SK-N-SH (cell line): ENCODE data around the gene GPR137B. TPM values are rescaled to one million over a fixed set of nuclear protein-coding genes. Genes with fewer than 3 reads are reported as not detected.

Experiments
- CTCF ChIA-PET: fragments of 300-600, 350-600 bp; formaldehyde crosslinking; extraction: SDS; loops from one replicate; lab custom pipeline; 2021; lab: Yijun Ruan, JAX
- POLR2A ChIA-PET: fragments of 350-600 bp; sonication (Branson Sonifier 250); formaldehyde crosslinking; extraction: SDS; loops from one replicate; lab custom pipeline; 2020; ENCODE audit warnings: antibody characterized with exemption, inconsistent platforms; lab: Yijun Ruan, JAX
- DNase-seq: peaks from one replicate; pipeline ENCODE4 v3.0.0; 2012
- H2AFZ ChIP-seq: fragments of 200-600 bp; sonication (generic); 2 replicates; pipeline ENCODE4 v1.8.1; 2016; ENCODE audit warnings: antibody characterized with exemption, mild to moderate bottlenecking, low read depth
- H3F3A ChIP-seq: fragments of 200-600 bp; sonication (generic); replicated peaks from 2 replicates; pipeline ENCODE3; 2016; ENCODE audit warnings: antibody characterized with exemption, mild to moderate bottlenecking; ENCODE audit not compliant: insufficient read depth
- H3K27ac ChIP-seq, 2 experiments: fragments of 200-500 bp in 1 of 2; fragments of 200-600 bp in 1 of 2; sonication (Bioruptor generic) in 1 of 2; sonication (generic), shearing (Covaris generic) in 1 of 2; 2 replicates each; pipeline versions ENCODE4 v1.5.1 to v1.6.1; 2014 to 2016; ENCODE audit warnings: low read depth in 2 of 2, inconsistent platforms in 1 of 2, low read length in 1 of 2, mild to moderate bottlenecking in 1 of 2, mixed read lengths in 1 of 2
- H3K27me3 ChIP-seq: fragments of 200-600 bp; sonication (generic), shearing (Covaris generic); 2 replicates; pipeline ENCODE4 v1.6.1; 2016; ENCODE audit warnings: mixed run types; ENCODE audit not compliant: insufficient read depth
- H3K36me3 ChIP-seq, 2 experiments: fragments of 200-500 bp in 1 of 2; fragments of 200-600 bp in 1 of 2; sonication (Bioruptor generic) in 1 of 2; sonication (generic) in 1 of 2; replicated peaks in 1 of 2; 2 replicates each; pipeline versions ENCODE3 to v1.5.1; 2014 to 2016; ENCODE audit warnings: low read length in 1 of 2, mild to moderate bottlenecking in 1 of 2; ENCODE audit not compliant: insufficient read depth in 2 of 2, control insufficient read depth in 1 of 2
- H3K4me1 ChIP-seq, 2 experiments: fragments of 200-500 bp in 1 of 2; fragments of 200-600 bp in 1 of 2; sonication (Bioruptor generic) in 1 of 2; sonication (generic), shearing (Covaris generic) in 1 of 2; 2 replicates each; pipeline versions ENCODE4 v1.5.1 to v1.6.1; 2014 to 2016; ENCODE audit warnings: low read depth in 1 of 2, low read length in 1 of 2, mixed run types in 1 of 2; ENCODE audit not compliant: insufficient read depth in 2 of 2, control insufficient read depth in 1 of 2
- H3K4me2 ChIP-seq: fragments of 200-600 bp; sonication (generic), shearing (Covaris generic); 2 replicates; pipeline ENCODE4 v1.6.1; 2017; ENCODE audit warnings: mixed run types
- H3K4me3 ChIP-seq, 2 experiments: fragments of 200-500 bp in 1 of 2; fragments of 200-600 bp in 1 of 2; sonication (Bioruptor generic) in 1 of 2; sonication (generic), shearing (Covaris generic) in 1 of 2; 2 replicates each; pipeline versions ENCODE4 v1.5.1 to v1.8.1; 2014 to 2016; ENCODE audit warnings: low read depth in 2 of 2, inconsistent platforms in 1 of 2, low read length in 1 of 2, mild to moderate bottlenecking in 1 of 2, mixed read lengths in 1 of 2, moderate library complexity in 1 of 2
- H3K79me2 ChIP-seq: fragments of 200-600 bp; sonication (generic); 2 replicates; pipeline ENCODE4 v1.8.1; 2017; ENCODE audit warnings: mild to moderate bottlenecking; ENCODE audit not compliant: insufficient read depth
- H3K9ac ChIP-seq: fragments of 200-600 bp; sonication (generic); 2 replicates; pipeline ENCODE4 v1.6.1; 2017; ENCODE audit warnings: mixed run types
- H3K9me2 ChIP-seq: fragments of 200-600 bp; sonication (generic); 2 replicates; pipeline ENCODE4 v1.6.1; 2017; ENCODE audit warnings: mixed run types
- H3K9me3 ChIP-seq: fragments of 200-600 bp; sonication (generic); 2 replicates; pipeline ENCODE4 v1.6.1; 2017; ENCODE audit warnings: mixed run types, mild to moderate bottlenecking, moderate library complexity
- H4K20me1 ChIP-seq: fragments of 200-600 bp; sonication (generic); 2 replicates; pipeline ENCODE4 v1.6.1; 2017; ENCODE audit warnings: mild to moderate bottlenecking, mixed run types; ENCODE audit not compliant: insufficient read depth
- ELF1 ChIP-seq: IDR thresholded peaks from 2 replicates; pipeline ENCODE4 v1.4.0; 2012
- EP300 ChIP-seq, 2 experiments: IDR thresholded peaks; 2 replicates each; pipeline versions ENCODE4 v1.4.0 to v1.6.1; 2012; ENCODE audit warnings: borderline replicate concordance in 1 of 2, low read depth in 1 of 2, low read length in 1 of 2
- EZH2phosphoT487 ChIP-seq: fragments of 200-600 bp; sonication (generic); IDR thresholded peaks from 2 replicates; pipeline ENCODE4 v1.6.1; 2017; ENCODE audit warnings: low read depth, mixed run types, mild to moderate bottlenecking, antibody characterized with exemption, moderate library complexity, borderline replicate concordance
- FOSL2 ChIP-seq: IDR thresholded peaks from 2 replicates; pipeline ENCODE4 v1.4.0; 2012; ENCODE audit warnings: low read depth, mild to moderate bottlenecking, moderate library complexity, borderline replicate concordance
- FOXJ3 ChIP-seq: sonication (generic); formaldehyde crosslinking; IDR thresholded peaks from 2 replicates; pipeline ENCODE4 v1.5.1; 2020; ENCODE audit warnings: mild to moderate bottlenecking, missing genetic modification reagents
- GATA2 ChIP-seq: sonication (generic); formaldehyde crosslinking; IDR thresholded peaks from 2 replicates; pipeline ENCODE4 v1.5.0; 2020; ENCODE audit warnings: mild to moderate bottlenecking, missing genetic modification reagents
- MAX ChIP-seq: IDR thresholded peaks from 2 replicates; pipeline ENCODE4 v1.4.0; 2012; ENCODE audit warnings: low read depth
- MEF2A ChIP-seq: IDR thresholded peaks from 2 replicates; pipeline ENCODE4 v1.4.0; 2012; ENCODE audit warnings: low read depth, borderline replicate concordance
- MXI1 ChIP-seq: IDR thresholded peaks from 2 replicates; pipeline ENCODE4 v1.6.1; 2012; ENCODE audit warnings: mild to moderate bottlenecking, low read depth, low read length, improper control_type of control experiment
- NFIC ChIP-seq: IDR thresholded peaks from 2 replicates; pipeline ENCODE4 v1.4.0; 2012; ENCODE audit warnings: borderline replicate concordance
- NRF1 ChIP-seq: IDR thresholded peaks from 2 replicates; pipeline ENCODE4 v1.6.1; 2012; ENCODE audit warnings: low read depth, mild to moderate bottlenecking, low read length
- RAD21 ChIP-seq: IDR thresholded peaks from 2 replicates; pipeline ENCODE4 v1.6.1; 2012; ENCODE audit warnings: mild to moderate bottlenecking, low read length
- RCOR1 ChIP-seq: fragments of 150-350 bp; IDR thresholded peaks from 2 replicates; pipeline ENCODE4 v1.6.1; 2017; ENCODE audit warnings: antibody characterized with exemption, low read length
- RXRA ChIP-seq: IDR thresholded peaks from 2 replicates; pipeline ENCODE4 v1.4.0; 2012; ENCODE audit warnings: low read depth, mild to moderate bottlenecking, borderline replicate concordance
- SIN3A ChIP-seq: IDR thresholded peaks from 2 replicates; pipeline ENCODE4 v1.6.1; 2012; ENCODE audit warnings: low read depth, mild to moderate bottlenecking, low read length, moderate library complexity, borderline replicate concordance
- YY1 ChIP-seq: IDR thresholded peaks from 2 replicates; pipeline ENCODE4 v1.4.0; 2012; ENCODE audit warnings: low read depth, mild to moderate bottlenecking
- WGBS: methylation state at CpG from one replicate; pipeline ENCODE4 v1.1.6; 2017; ENCODE audit warnings: low lambda C conversion rate; 5-methylcytosine and 5-hydroxymethylcytosine counted together
- polyA plus RNA-seq, 3 experiments: library from polyadenylated mRNA; depleted of rRNA; stranded (reverse); fragments of >200 nt; gene quantifications; 2 replicates each; pipeline ENCODE4 v1.2.3, GENCODE V29; 2012
- TF ChIP-seq, protein P1 (sequence below): IDR thresholded peaks from 2 replicates; pipeline ENCODE4 v1.4.0; 2012; ENCODE audit warnings: low read depth, borderline replicate concordance
- TF ChIP-seq, protein P2 (sequence below): IDR thresholded peaks from 2 replicates; pipeline ENCODE4 v1.6.1; 2012; ENCODE audit warnings: mild to moderate bottlenecking, low read depth, low read length, moderate library complexity
- TF ChIP-seq, protein P3 (sequence below): fragments of 150-350 bp; IDR thresholded peaks from 2 replicates; pipeline ENCODE4 v1.6.1; 2016; ENCODE audit warnings: mild to moderate bottlenecking, low read depth, low read length
- TF ChIP-seq, protein P4 (sequence below): IDR thresholded peaks from 2 replicates; pipeline ENCODE4 v1.4.0; 2012; ENCODE audit warnings: low read depth, borderline replicate concordance

Gene GPR137B
- polyA plus RNA-seq, 1 of the 3 experiments (the other 2 are of a cell fraction), result 7.0 TPM

GRCh38 chr1:236214761-236215160 lies 72.4 kb downstream of the GPR137B start:
- peaks cover 2 to 10% of the 10 kb centered on the region in 2 experiments; a peak in 2 of 4 replicates for H3K4me1 ChIP-seq
- no peaks in the 10 kb centered on the region for H3K9me2 ChIP-seq
- no peak overlapping the region for H3K9ac ChIP-seq
- H3K4me3 ChIP-seq, result no peak overlapping the region
- H3K9me3 ChIP-seq, result no peaks in the 10 kb centered on the region
- DNase-seq, result no peak
- H4K20me1 ChIP-seq, result no peaks in the 10 kb centered on the region
- H3K4me2 ChIP-seq, result no peak overlapping the region
- H3F3A ChIP-seq, result no peaks in the 10 kb centered on the region
- TF ChIP-seq YY1 (no peak), ELF1 (no peak), RAD21 (no peak), MXI1 (no peak), MAX (no peak), EZH2phosphoT487 (no peak), GATA2 (no peak), RXRA (no peak), EP300 (IDR thresholded peaks at IDR 0.05; ENCODE audit: borderline replicate concordance in 1 of 2, low read depth in 1 of 2, low read length in 1 of 2) (no peak), FOSL2 (no peak), FOXJ3 (CRISPR knock-in tag) (no peak), NRF1 (no peak), MEF2A (no peak), RCOR1 (no peak), NFIC (no peak), SIN3A (no peak)
- TF ChIP-seq, protein P1, sequence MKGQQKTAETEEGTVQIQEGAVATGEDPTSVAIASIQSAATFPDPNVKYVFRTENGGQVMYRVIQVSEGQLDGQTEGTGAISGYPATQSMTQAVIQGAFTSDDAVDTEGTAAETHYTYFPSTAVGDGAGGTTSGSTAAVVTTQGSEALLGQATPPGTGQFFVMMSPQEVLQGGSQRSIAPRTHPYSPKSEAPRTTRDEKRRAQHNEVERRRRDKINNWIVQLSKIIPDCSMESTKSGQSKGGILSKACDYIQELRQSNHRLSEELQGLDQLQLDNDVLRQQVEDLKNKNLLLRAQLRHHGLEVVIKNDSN, result no peak
- TF ChIP-seq, protein P2, sequence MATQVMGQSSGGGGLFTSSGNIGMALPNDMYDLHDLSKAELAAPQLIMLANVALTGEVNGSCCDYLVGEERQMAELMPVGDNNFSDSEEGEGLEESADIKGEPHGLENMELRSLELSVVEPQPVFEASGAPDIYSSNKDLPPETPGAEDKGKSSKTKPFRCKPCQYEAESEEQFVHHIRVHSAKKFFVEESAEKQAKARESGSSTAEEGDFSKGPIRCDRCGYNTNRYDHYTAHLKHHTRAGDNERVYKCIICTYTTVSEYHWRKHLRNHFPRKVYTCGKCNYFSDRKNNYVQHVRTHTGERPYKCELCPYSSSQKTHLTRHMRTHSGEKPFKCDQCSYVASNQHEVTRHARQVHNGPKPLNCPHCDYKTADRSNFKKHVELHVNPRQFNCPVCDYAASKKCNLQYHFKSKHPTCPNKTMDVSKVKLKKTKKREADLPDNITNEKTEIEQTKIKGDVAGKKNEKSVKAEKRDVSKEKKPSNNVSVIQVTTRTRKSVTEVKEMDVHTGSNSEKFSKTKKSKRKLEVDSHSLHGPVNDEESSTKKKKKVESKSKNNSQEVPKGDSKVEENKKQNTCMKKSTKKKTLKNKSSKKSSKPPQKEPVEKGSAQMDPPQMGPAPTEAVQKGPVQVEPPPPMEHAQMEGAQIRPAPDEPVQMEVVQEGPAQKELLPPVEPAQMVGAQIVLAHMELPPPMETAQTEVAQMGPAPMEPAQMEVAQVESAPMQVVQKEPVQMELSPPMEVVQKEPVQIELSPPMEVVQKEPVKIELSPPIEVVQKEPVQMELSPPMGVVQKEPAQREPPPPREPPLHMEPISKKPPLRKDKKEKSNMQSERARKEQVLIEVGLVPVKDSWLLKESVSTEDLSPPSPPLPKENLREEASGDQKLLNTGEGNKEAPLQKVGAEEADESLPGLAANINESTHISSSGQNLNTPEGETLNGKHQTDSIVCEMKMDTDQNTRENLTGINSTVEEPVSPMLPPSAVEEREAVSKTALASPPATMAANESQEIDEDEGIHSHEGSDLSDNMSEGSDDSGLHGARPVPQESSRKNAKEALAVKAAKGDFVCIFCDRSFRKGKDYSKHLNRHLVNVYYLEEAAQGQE, result no peak
- TF ChIP-seq, protein P3, sequence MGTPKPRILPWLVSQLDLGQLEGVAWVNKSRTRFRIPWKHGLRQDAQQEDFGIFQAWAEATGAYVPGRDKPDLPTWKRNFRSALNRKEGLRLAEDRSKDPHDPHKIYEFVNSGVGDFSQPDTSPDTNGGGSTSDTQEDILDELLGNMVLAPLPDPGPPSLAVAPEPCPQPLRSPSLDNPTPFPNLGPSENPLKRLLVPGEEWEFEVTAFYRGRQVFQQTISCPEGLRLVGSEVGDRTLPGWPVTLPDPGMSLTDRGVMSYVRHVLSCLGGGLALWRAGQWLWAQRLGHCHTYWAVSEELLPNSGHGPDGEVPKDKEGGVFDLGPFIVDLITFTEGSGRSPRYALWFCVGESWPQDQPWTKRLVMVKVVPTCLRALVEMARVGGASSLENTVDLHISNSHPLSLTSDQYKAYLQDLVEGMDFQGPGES, result no peak
- TF ChIP-seq, protein P4, sequence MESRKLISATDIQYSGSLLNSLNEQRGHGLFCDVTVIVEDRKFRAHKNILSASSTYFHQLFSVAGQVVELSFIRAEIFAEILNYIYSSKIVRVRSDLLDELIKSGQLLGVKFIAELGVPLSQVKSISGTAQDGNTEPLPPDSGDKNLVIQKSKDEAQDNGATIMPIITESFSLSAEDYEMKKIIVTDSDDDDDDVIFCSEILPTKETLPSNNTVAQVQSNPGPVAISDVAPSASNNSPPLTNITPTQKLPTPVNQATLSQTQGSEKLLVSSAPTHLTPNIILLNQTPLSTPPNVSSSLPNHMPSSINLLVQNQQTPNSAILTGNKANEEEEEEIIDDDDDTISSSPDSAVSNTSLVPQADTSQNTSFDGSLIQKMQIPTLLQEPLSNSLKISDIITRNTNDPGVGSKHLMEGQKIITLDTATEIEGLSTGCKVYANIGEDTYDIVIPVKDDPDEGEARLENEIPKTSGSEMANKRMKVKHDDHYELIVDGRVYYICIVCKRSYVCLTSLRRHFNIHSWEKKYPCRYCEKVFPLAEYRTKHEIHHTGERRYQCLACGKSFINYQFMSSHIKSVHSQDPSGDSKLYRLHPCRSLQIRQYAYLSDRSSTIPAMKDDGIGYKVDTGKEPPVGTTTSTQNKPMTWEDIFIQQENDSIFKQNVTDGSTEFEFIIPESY, result no peak
- no peaks in the 10 kb centered on the region for H3K79me2 ChIP-seq
- CTCF ChIA-PET, result no interaction called here
- no peaks in the 10 kb centered on the region for H3K27me3 ChIP-seq
- WGBS, result 83% methylated on average over 1 of the region's 1 CpG
- H2AFZ ChIP-seq, result no peak overlapping the region
- POLR2A ChIA-PET, result no interaction called here
- H3K36me3 ChIP-seq, result peaks cover 6 to 11% of the 10 kb centered on the region in 2 experiments
- H3K27ac ChIP-seq, result no peak overlapping the region
